Activated naive CD8-positive, alpha-beta T cell treated with anti-CD3 and anti-CD28 coated beads, Interleukin-2, amount 10 ng/mL, durations not matched to agents 7 days and 5 days (primary cell): ENCODE results near the gene KIF26A. TPM values are rescaled to one million over a fixed set of nuclear protein-coding genes. Genes with fewer than 3 reads are reported as not detected.

ENCODE experiments used
- ATAC-seq: fragments of 150-1000 bp; cut with Tn5 transposase; one replicate; pipeline ENCODE4 v1.10.0; 2021; ENCODE audit warnings: low read depth, moderate library complexity
- POLR2A ChIA-PET: fragments of 350-600 bp; sonication (Branson Sonifier 250); formaldehyde crosslinking; loops from one replicate; lab custom pipeline; 2021; ENCODE audit warnings: antibody characterized with exemption; lab: Charles Lee
- DNase-seq: peaks from one replicate; pipeline ENCODE4 v3.0.0; 2021
- H3K27ac Mint-ChIP-seq: one replicate; pipeline ENCODE4 v1.8.0; 2022; ENCODE audit warnings: mild to moderate bottlenecking, mixed read lengths
- H3K27me3 Mint-ChIP-seq: one replicate; pipeline ENCODE4 v1.8.0; 2022; ENCODE audit warnings: mild to moderate bottlenecking, moderate library complexity, mixed read lengths
- H3K36me3 Mint-ChIP-seq: one replicate; pipeline ENCODE4 v1.8.0; 2021; ENCODE audit warnings: mild to moderate bottlenecking, mixed read lengths
- H3K4me1 Mint-ChIP-seq: one replicate; pipeline ENCODE4 v1.8.0; 2021; ENCODE audit warnings: mixed read lengths
- H3K4me3 Mint-ChIP-seq: one replicate; pipeline ENCODE4 v1.8.0; 2022; ENCODE audit warnings: mild to moderate bottlenecking, moderate library complexity, mixed read lengths
- H3K9me3 Mint-ChIP-seq: one replicate; pipeline ENCODE4 v1.8.0; 2021; ENCODE audit warnings: mixed read lengths
- total RNA-seq, 2 experiments: library from RNA; stranded (reverse); gene quantifications; one replicate each; pipeline ENCODE4 v1.2.3, GENCODE V29; 2021

KIF26A gene
- total RNA-seq, 2 experiments from 2014 or later = 0.17 to 0.26 TPM

DNA sequence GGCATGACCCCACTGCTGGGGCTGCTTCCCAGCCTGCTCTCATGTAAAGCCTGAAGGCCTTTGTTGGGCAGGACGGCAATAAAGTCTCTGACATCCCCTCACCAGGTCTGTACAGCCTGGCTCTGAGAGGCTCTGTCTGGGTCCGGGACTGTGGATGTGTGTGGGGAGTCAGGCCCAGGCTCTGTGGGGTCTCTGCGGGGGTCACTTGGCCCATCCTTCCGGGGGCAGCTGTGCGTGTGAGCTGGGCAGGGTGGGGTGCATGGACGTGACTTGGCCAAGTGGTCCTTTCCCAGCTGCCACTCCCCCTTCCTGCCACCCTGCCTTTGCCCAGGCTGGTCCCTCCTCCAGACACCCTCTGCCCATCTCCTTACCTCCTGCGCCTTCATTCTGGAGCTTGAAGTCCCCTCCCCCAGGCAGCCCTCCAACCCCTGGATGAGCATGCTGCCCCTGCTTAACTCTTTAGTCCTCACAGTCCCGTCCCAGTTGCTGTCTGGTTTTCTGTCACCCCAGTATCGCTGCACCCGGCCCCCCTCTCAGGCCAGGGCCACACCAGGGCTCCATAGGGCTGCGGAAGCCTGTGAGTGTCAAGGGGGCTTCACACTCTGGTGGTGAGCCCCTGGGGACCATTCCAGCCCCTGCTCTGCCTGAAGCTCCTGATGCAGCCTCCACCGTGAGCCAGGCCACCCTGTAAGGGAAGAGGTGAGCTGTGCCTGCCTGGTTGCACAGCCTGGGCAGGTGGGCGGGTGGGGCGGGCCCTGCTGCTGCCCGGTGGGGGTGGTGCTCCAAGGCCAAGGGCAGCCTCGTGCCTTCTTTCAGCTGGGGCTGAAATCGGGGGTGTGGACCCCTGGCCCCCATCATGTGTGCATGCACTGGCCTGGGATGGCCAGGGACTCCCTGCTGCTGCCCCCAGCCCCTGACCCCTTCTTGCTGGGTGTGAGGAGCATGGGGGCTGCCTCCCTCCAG lies 25.5 kb upstream of the KIF26A start:
- no peak overlapping the region for H3K4me3 Mint-ChIP-seq
- H3K27ac Mint-ChIP-seq = no peak overlapping the region
- POLR2A ChIA-PET = no interaction called here
- no peaks in the 10 kb centered on the region for H3K9me3 Mint-ChIP-seq
- H3K36me3 Mint-ChIP-seq = no peaks in the 10 kb centered on the region
- H3K4me1 Mint-ChIP-seq = no peaks in the 10 kb centered on the region
- H3K27me3 Mint-ChIP-seq = peaks cover 3% of the 10 kb centered on the region
- DNase-seq (no peak), ATAC-seq (no peak)

GRCh38 chr14:104113631-104114420 lies 24.6 kb upstream of the KIF26A start:
- Mint-ChIP-seq H3K4me1 (no peaks in the 10 kb centered on the region), H3K9me3 (no peaks in the 10 kb centered on the region), H3K4me3 (no peak overlapping the region), H3K36me3 (no peaks in the 10 kb centered on the region), H3K27me3 (peaks cover 12% of the 10 kb centered on the region), H3K27ac (no peak overlapping the region)
- POLR2A ChIA-PET = no interaction called here
- peak; percentile 23 for DNase-seq
- no peak for ATAC-seq

- DNase-seq (peak; percentile 25), ATAC-seq (no peak)
- Mint-ChIP-seq H3K27me3 (peaks cover 14% of the 10 kb centered on the region), H3K36me3 (no peaks in the 10 kb centered on the region), H3K4me3 (no peak overlapping the region), H3K27ac (no peak overlapping the region), H3K4me1 (no peaks in the 10 kb centered on the region), H3K9me3 (no peaks in the 10 kb centered on the region)
- POLR2A ChIA-PET = no interaction called here
Observed at GRCh38 chr14:104114421-104115130, 23.8 kb upstream of the KIF26A start.

- Mint-ChIP-seq H3K27ac (no peak overlapping the region), H3K36me3 (no peaks in the 10 kb centered on the region), H3K27me3 (peaks cover 14% of the 10 kb centered on the region), H3K4me3 (no peak overlapping the region), H3K9me3 (no peaks in the 10 kb centered on the region), H3K4me1 (no peaks in the 10 kb centered on the region)
- no peak for DNase-seq
- POLR2A ChIA-PET = no interaction called here
- no peak for ATAC-seq
Observed at GRCh38 chr14:104115131-104115600, 23.2 kb upstream of the KIF26A start.

GRCh38 chr14:104115691-104116287 lies 22.6 kb upstream of the KIF26A start:
- POLR2A ChIA-PET = no interaction called here
- DNase-seq = peak; percentile 28
- no peak overlapping the region for H3K4me3 Mint-ChIP-seq
- ATAC-seq = no peak
- no peaks in the 10 kb centered on the region for H3K4me1 Mint-ChIP-seq
- H3K27me3 Mint-ChIP-seq = peaks cover 15% of the 10 kb centered on the region
- H3K27ac Mint-ChIP-seq = no peak overlapping the region
- no peaks in the 10 kb centered on the region for H3K36me3 Mint-ChIP-seq
- H3K9me3 Mint-ChIP-seq = no peaks in the 10 kb centered on the region

GRCh38 chr14:104116288-104116755 lies 22.1 kb upstream of the KIF26A start:
- no peaks in the 10 kb centered on the region for H3K4me1 Mint-ChIP-seq
- no peak overlapping the region for H3K4me3 Mint-ChIP-seq
- DNase-seq = no peak
- peaks cover 20% of the 10 kb centered on the region for H3K27me3 Mint-ChIP-seq
- POLR2A ChIA-PET = no interaction called here
- H3K27ac Mint-ChIP-seq = no peak overlapping the region
- no peaks in the 10 kb centered on the region for H3K9me3 Mint-ChIP-seq
- no peaks in the 10 kb centered on the region for H3K36me3 Mint-ChIP-seq
- no peak for ATAC-seq

GRCh38 chr14:104116756-104117340 lies 21.5 kb upstream of the KIF26A start:
- Mint-ChIP-seq H3K4me1 (no peaks in the 10 kb centered on the region), H3K4me3 (no peak overlapping the region), H3K9me3 (no peaks in the 10 kb centered on the region), H3K36me3 (no peaks in the 10 kb centered on the region), H3K27ac (no peak overlapping the region), H3K27me3 (peaks cover 26% of the 10 kb centered on the region)
- DNase-seq (peak; percentile 37), ATAC-seq (no peak)
- POLR2A ChIA-PET = no interaction called here

GRCh38 chr14:104117341-104118005 lies 20.9 kb upstream of the KIF26A start:
- Mint-ChIP-seq H3K27ac (no peak overlapping the region), H3K36me3 (no peaks in the 10 kb centered on the region), H3K27me3 (peaks cover 26% of the 10 kb centered on the region), H3K9me3 (no peaks in the 10 kb centered on the region), H3K4me1 (no peaks in the 10 kb centered on the region), H3K4me3 (peak overlapping the region; percentile 44)
- POLR2A ChIA-PET = no interaction called here
- peak; percentile 30 for DNase-seq
- no peak for ATAC-seq

- H3K9me3 Mint-ChIP-seq = no peaks in the 10 kb centered on the region
- H3K4me1 Mint-ChIP-seq = no peaks in the 10 kb centered on the region
- no peak for ATAC-seq
- H3K4me3 Mint-ChIP-seq = no peak overlapping the region
- no peak overlapping the region for H3K27ac Mint-ChIP-seq
- POLR2A ChIA-PET = no interaction called here
- peaks cover 32% of the 10 kb centered on the region for H3K27me3 Mint-ChIP-seq
- no peaks in the 10 kb centered on the region for H3K36me3 Mint-ChIP-seq
- DNase-seq = peak; percentile 28
Observed at GRCh38 chr14:104118006-104118844, 20.2 kb upstream of the KIF26A start.

- no peaks in the 10 kb centered on the region for H3K9me3 Mint-ChIP-seq
- DNase-seq = no peak
- H3K4me3 Mint-ChIP-seq = no peak overlapping the region
- H3K27ac Mint-ChIP-seq = no peak overlapping the region
- no peaks in the 10 kb centered on the region for H3K36me3 Mint-ChIP-seq
- peaks cover 37% of the 10 kb centered on the region for H3K27me3 Mint-ChIP-seq
- H3K4me1 Mint-ChIP-seq = no peaks in the 10 kb centered on the region
- POLR2A ChIA-PET = no interaction called here
- ATAC-seq = no peak
Observed at GRCh38 chr14:104119119-104119487, 19.3 kb upstream of the KIF26A start.

GRCh38 chr14:104119488-104120251 lies 18.7 kb upstream of the KIF26A start:
- H3K4me3 Mint-ChIP-seq = no peak overlapping the region
- POLR2A ChIA-PET = no interaction called here
- no peak overlapping the region for H3K27ac Mint-ChIP-seq
- DNase-seq (no peak), ATAC-seq (no peak)
- peaks cover 39% of the 10 kb centered on the region for H3K27me3 Mint-ChIP-seq
- H3K9me3 Mint-ChIP-seq = no peaks in the 10 kb centered on the region
- no peaks in the 10 kb centered on the region for H3K4me1 Mint-ChIP-seq
- H3K36me3 Mint-ChIP-seq = no peaks in the 10 kb centered on the region
